ENCODE measurements around the gene RGS9BP.
"Not testable (repeated sequence)": the region's sequence is repeated elsewhere in the genome, so short reads cannot be mapped to it uniquely, and the experiment has no call there.

RGS9BP gene, protein sequence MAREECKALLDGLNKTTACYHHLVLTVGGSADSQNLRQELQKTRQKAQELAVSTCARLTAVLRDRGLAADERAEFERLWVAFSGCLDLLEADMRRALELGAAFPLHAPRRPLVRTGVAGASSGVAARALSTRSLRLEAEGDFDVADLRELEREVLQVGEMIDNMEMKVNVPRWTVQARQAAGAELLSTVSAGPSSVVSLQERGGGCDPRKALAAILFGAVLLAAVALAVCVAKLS

DNA sequence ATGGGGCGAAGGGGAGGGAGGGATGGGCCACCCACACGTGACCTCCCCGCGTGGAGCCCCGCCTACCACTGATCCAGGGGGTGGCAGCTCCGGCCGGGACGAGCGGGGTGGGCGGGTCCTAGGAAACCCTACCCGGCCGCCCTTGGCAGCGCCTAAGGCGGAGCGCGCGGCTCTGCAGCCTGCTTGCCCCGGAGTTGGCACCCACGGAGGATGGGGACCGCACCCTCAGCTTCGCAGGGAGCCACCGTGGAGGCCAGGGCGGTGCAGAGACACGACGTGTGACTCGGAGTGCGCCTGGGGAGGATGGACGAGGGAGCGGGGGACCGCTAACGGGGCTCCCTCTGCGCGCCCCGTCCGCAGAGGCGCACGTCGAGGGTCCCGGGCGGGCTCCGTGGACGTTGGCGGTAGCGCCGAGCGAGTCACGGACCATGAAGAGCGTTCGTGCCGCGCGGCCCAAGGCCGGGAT lies at the start of gene RGS9BP:
Gene RGS9BP, plus strand, starts transcription at position 129 of the 466 bp plus-strand sequence. CDS start 416 bp downstream, outside the sequence.
- DNase-seq (ENCODE audit: low read depth in 3 of 3, low spot score in 1 of 3): peak; percentile 22 to 39 (median 30)

DNA sequence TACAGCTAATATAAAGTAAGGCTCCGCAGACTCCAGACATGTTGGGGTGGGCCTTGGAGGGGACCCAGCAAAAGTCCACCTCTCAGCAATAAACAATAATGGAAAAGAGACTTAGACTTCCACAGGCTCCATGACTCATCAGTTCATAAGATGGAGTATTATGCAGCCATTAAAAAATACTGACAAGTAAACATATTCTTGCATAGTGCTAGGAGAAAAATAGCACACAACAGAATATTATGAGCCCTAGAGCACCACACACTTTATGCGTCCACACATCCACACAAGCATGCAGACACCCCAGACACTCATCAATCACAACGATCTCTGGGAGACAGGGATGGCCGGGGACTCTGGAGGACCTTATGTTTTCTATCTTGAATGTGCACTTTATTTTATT lies 48.7 kb upstream of the RGS9BP start:
- no peak for DNase-seq (ENCODE audit: low read depth in 3 of 3, low spot score in 1 of 3)

DNA sequence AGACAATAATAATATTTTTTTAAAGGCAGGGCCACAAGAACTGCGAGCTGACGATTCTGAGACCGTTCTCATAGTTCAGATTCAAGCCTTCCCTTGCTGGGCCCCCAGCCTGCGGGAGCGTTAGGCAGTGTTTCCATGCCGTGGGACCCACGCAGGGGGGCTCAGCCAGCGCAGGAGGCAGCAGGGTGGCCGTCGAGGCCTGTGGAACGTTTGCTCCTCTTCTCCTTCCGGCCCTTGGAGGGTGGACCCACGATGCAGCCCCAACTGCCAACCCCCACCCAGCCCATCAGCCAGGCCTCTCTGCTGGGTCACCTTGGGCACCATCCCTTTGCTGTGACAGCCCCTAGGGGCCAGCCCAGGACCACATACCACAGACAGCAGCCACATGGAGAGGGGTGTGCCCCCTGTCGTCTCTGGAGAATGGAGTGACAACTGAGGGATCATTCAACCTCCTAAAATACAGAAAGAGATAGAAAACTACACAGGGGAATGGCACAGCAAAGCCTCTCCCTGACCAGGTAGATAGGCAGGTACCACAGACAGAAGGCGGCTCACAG lies 47.9 kb upstream of the RGS9BP start:
- no peak for DNase-seq (ENCODE audit: low read depth in 3 of 3, low spot score in 1 of 3)

DNA sequence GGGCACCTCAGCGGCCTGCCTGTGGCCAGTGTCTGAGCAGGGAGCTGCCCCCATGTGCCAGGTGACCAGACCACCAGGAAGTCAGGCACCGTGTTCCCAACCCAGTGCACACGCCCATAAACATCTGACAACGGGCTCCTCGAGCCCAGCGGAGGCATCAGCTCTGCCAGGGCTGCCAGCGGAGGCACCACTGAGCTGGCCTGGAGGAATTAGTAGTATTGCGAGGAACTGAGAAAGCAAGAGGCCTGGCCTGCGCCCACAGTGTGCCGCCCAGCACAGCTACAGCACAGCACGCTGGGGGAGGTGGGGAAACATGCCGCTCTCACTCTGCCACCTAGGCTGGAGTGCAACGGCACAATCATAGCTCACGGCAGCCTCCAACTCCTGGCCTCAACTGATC lies 45.3 kb upstream of the RGS9BP start:
- DNase-seq (ENCODE audit: low read depth in 3 of 3, low spot score in 1 of 3): no peak

DNA sequence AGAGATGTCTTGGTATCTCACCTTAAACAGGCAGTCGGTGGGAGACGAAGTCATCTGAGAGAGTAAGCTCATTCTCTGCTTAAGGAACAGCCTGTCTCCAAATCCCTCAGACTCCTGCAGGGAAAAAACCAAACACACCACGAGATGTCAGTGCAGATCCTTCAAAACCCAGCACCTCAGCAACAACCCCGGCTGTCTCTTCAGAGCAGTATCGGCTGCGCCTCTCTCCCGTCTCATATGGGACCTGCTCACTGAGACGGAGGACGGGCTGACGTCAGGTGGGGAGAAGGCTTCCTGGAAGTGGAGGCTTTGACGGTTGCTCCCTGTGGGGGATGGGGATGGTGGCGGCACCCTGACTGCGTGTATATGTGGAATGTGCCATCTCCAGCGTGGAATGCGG lies 44.3 kb upstream of the RGS9BP start:
- DNase-seq (ENCODE audit: low read depth in 3 of 3, low spot score in 1 of 3): no peak

DNA sequence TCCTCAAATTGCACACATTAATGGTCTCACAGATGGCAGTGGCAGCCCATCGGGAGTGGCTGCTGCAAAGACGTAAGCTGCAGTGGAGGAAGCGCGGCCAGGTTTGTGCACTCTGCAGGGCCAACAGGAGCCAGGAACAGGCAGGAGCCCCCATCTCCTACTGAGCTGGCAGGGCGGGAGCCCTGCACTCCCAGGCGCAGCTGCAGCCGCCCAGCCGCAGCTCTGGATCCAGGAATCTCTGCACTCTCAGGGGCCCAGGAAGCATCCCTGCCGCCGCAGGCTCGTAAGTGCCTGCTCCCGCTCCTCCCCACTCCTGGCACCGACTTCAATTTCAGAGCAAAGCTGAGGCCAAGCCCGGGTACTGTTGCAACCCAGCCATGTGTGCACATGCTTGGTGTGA lies 38.2 kb upstream of the RGS9BP start:
- no peak for DNase-seq (ENCODE audit: low read depth in 3 of 3, low spot score in 1 of 3)

DNA sequence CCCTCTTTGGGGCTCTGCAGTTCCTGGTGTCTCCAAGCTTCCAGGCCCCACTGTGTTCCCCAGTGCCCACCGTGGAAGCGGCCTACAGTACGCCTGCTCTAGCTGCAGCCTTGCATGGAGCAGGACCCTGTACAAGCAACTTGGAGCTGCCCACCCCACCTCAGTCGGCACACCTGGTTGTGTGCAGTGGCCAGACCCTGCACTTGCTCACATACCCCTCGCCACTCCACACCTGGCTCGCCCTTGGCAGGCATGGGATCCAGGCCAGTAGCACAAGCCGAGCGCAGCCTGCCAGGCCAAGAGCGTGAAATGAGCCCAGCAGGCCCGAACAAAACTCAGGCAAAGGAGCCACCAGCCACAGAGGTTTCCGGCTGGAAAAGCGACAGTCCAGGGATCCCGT lies 37.0 kb upstream of the RGS9BP start:
- no peak for DNase-seq (ENCODE audit: low read depth in 3 of 3, low spot score in 1 of 3)

DNA sequence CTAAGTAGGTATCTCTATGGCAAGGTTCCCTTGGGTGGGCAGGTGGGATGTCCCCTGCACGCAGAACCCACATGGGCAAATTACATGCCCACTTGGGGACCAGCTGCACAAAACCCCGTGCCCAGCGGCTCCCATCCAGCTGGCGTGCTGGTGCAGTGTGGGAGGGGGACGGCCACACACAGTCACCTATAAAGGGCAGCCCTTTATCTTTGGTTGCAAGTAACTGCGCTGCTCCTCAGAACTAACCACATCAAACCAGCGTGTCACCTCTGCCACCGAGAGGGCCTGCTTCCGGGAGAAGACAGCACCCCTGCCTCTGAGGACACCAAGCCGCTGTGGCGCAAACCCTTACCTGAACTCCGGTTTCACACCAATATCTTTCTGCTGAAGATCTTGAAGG lies 32.9 kb upstream of the RGS9BP start:
- peak; percentile 7 to 24 (median 11) for DNase-seq (ENCODE audit: low read depth in 3 of 3, low spot score in 1 of 3)

DNA sequence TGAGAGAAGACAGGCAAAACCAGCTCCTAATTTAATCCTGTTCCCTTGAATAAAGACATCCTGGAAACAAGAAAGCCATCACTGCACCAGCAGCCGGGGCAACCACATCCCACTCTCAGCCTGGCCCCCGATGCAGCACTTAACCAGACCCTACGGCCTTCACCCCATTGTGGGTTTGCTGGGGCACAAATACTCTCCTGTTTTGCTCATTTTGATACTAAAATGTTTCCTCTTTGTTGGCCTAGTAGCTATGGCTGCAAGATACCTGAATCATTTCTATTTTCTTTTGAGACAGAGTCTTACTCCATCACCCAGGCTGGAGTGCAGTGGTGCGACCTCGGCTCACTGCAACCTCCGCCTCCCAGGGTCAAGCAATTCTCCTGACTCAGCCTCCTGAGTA lies 29.1 kb upstream of the RGS9BP start:
- no peak for DNase-seq (ENCODE audit: low read depth in 3 of 3, low spot score in 1 of 3)

DNA sequence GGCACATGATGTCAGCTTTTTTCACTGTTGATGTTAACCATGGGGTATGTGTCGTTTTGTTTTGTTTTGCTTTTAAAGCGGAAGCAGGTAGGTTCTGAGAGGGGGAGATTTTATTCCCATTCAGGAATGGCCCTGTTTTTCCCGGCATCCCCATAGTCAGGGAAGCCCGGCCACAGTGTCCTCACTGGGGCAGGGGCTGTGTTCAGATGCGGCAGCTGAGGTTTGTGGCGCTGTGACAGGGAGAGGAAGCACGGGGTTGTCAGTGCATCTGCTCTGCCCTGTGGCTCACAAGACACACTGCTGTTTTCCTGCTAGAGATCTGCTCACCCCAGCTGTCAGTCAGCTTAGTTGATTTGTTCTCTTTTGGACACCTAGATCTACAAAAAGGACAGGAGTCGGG lies 28.3 kb upstream of the RGS9BP start:
- no peak for DNase-seq (ENCODE audit: low read depth in 3 of 3, low spot score in 1 of 3)

DNA sequence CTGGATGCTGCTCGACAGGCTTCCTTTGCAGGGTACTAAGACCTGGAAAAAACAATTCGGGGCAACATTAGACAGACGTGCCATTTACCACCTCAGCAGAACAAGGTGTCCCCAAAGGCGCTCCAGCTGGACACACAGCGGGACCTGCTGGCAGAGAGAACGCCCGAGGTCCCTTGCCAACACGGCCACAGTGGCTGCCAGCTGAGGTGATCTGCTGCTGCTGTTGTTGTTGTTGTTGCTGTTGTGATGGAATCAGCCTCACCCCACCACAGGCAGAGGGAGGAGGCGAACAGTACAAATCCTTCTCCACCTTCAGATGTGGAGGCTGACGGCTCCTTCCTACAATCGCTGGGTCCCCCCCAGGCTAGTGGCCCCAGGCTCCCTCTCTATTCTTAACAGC lies 25.9 kb upstream of the RGS9BP start:
- no peak for DNase-seq (ENCODE audit: low read depth in 3 of 3, low spot score in 1 of 3)

DNA sequence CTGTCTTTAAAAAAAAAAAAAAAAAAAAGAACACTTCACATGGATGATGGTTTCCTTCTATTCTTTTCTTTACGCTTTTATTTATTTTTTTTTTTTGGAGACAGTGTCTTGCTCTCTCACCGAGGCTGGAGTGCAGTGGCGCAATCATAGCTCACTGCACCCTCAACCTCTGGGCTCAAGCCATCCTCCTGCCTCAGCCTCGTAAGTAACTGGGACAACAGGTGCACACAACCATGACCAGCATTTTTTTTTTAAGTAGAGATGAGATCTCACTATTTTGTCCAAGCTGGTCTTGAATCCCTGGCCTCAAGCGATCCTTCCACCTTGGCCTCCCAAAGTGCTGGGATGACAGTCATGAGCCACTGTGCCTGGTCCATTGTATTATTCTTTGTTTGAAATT lies 25.0 kb upstream of the RGS9BP start:
- DNase-seq (ENCODE audit: low read depth in 3 of 3, low spot score in 1 of 3): no peak

DNA sequence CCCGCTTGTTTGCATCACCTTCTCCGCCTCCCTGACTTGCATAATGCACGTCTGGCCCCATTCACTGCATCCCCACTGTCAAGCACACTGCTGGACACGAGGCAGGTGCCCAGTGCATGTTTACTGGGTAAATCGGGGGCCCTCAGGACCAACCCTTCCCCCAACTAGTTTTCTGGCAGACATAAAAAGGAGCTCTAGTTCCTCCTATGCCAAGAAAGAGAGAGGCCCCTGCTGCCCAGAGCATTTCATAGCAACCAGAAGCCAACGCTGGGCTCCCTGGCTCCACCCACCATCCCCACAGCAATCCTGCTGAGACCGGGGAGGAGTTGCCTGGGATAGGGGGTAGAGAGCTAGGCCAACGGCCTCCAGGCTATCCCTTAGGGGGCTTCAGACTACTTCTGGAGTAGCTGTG lies 23.9 kb upstream of the RGS9BP start:
- no peak for DNase-seq (ENCODE audit: low read depth in 3 of 3, low spot score in 1 of 3)

DNA sequence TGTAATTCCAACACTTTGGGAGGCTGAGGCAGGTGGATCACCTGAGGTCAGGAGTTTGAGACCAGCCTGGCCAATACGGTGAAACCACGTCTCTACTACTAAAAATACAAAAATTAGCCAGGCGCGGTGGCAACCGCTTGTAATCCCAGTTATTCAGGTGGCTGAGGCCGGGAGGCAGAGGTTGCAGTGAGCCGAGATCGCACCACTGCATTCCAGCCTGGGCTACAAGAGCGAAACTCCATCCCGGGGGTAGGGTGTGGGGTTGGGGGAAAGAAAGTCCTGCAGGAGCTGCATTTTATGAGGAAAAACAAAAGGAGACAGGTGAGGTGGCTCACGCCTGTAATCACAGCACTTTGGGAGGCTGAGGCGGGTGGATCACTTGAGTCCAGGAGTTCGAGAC lies 23.3 kb upstream of the RGS9BP start:
- DNase-seq (ENCODE audit: low read depth in 3 of 3, low spot score in 1 of 3): not testable (repeated sequence)

DNA sequence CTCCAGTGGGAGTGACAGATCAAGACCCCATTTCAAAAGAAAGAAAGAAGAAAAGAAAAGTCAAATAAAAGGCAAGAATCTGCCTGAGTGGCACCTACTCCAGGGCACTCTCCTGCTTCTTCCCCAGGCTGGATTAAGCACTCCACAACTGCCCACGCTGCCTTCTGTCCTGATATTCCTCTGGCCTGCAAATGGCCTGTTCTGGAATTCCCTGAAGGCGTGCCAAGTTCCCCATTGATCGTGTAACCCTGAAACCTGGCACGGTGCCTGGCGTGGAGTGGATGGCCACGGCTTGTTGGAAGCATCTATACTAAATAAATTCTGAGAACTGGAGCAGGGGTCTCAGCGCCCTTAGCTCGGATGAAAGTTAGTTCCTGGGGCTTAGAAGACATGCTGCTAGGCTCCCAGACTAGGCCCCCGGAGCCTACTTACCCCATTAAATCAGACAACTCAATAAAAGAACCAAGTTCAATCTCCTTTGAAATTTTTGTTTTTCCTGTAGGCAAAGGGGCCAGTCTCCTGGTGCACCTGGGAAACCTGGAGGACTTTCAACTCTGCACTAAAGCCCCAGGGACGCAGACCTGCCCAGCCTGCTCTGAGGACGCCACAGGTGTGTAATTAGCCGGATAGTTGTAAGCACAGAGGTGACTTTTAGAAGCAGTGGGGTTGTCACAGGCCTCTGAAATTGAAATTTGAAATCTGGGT lies 22.6 kb upstream of the RGS9BP start:
- no peak for DNase-seq (ENCODE audit: low read depth in 3 of 3, low spot score in 1 of 3)

DNA sequence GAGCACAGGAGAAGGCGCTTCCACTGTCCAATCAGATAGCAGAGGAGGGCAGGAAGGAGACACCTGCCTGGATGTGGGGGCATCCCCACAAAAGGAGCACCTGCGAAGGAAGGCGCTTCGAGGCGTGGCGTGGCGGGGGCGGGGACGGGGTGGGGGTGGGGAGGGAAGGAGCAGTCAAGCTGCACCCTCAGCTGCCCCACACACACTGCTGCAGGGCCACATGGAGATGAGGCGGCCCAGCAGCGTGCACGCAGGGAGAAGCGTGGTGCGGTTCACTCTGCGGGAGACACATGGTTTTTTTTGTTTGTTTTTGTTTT lies 22.1 kb upstream of the RGS9BP start:
- DNase-seq (ENCODE audit: low read depth in 3 of 3, low spot score in 1 of 3): no peak

DNA sequence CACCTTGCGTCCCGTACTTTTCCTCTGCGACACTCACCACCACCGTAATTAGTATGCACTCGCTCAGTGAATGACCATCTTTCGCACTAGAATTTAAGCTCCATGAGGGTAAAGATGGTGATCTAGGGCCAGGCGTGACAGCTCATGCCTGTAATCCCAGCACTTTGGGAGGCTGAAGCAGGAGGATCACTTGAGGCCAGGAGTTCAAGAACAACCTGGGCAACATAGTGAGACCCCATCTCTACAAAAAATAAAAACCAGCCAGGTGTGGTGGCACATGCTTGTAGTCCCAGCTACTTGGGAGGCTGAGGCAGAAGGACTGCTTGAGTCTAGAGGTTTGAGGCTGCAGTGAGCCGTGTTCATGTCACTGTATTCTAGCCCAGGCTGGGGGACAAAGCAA lies 19.3 kb upstream of the RGS9BP start:
- not testable (repeated sequence) for DNase-seq (ENCODE audit: low read depth in 3 of 3, low spot score in 1 of 3)

DNA sequence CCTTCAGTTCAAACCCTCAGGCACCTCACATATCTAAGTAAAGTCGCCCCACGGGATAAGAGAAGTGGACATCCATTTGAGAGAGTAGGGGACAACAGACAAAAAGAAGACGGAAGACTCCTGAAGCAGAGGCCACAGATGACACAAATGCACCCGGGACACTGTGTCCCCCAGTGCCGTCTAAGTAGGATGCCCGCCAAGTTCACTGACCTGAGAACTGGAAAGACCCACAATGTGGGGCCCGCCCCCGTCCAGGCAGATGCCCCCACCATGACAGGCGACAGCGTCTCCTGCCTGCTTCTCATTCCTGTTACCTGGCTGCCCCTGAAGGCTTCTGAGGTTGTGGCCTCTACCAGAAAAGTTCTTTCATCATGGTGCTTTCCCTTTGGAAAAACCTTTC lies 17.6 kb upstream of the RGS9BP start:
- DNase-seq (ENCODE audit: low read depth in 3 of 3, low spot score in 1 of 3): no peak

DNA sequence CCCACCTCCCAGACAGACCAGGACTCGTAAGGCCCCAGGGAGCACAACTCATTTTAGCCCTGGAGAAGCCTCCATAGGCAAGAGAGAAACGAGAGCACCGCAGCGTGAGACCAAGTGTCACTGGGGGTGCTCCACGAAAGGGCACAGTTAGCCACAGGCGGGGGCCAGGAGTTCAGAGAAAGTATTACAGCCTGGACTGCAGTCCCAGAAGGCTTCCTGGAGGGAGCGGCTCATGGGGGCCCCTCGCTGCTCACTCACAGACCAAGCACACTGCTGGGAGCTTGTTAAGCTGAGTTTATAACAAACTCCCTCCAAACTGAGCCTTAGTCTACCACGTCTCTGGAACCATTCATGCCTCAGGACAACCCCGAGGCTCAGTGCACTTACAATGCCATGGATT lies 17.1 kb upstream of the RGS9BP start:
- DNase-seq (ENCODE audit: low read depth in 3 of 3, low spot score in 1 of 3): no peak

DNA sequence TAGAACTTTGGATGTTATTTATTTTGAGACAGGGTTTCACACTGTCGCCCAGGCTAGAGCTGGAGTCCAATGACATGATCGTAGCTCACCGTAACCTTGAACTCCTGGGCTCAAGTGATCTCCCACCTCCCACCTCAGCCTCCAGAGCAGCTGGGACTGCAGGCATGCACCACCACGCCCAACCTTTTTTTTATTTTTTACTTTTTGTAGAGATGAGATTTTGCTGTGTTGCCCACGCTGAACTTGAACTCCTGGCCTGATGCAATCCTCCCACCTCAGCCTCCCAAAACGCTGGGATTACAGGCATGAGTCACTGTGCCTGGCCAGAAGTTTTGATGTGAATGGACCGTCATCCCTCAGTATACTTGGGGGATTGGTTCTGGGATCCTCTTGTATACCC lies 14.3 kb upstream of the RGS9BP start:
- no peak for DNase-seq (ENCODE audit: low read depth in 3 of 3, low spot score in 1 of 3)

DNA sequence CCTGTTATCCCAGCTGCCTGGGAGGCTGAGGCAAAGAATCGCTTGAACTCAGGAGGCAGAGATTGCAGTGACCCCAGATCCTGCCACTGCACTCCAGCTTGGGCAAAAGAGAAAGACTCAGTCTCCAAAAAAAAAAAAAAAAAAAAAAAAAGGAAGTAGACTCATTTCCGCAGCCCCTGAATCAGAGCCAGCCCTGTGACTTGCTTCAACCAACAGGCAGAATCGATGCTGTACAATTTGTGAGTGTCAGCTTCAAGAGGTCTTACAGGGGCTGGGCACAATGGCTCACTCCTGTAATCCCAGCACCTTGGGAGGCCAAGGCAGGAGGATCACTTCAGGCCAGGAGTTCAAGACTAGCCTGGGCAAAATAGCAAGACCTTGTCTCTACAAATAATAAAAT lies 13.5 kb upstream of the RGS9BP start:
- no peak for DNase-seq (ENCODE audit: low read depth in 3 of 3, low spot score in 1 of 3)

DNA sequence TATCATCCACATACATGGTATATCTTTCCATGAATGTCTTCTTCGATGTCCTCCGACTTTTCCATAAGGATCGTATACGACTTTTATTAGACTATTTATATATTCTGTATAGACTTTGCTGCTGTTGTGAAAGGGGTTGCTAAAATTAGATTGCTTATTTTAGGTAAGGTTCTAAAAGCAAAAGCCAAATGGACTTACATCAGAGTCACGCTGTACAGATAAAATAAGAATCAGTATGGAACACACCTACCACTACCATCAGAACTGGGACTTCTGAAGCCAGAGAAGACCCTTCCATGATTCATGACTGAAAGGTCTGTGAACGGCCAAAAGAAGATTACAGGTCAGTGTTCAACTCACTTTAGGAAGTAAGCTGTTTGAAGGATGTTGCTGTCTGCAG lies 9.6 kb upstream of the RGS9BP start:
- no peak for DNase-seq (ENCODE audit: low read depth in 3 of 3, low spot score in 1 of 3)

DNA sequence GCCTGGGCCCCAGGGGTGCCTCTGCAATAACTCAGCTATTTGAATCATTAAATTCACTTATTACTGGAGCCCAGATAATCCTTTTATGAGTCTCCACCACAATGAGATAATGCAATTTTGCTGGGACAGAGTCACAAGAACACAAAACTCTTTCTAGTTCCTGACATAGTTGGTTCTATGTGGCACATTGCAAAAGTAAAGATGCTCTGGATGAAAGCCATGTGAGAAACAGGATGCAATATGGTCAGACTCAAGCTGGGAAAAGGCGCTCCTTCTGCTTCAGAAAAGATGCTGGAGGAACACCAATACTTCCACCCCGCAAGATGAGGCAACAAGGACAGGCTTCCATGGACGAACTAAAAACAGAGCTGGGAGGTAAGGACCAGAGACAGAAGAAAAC lies 6.3 kb upstream of the RGS9BP start:
- DNase-seq (ENCODE audit: low read depth in 3 of 3, low spot score in 1 of 3): no peak

Measured in stimulated activated CD4-positive, alpha-beta T cell treated with anti-CD3 and anti-CD28 coated beads, TNF-alpha, amount 100 ng/mL, for 1 hour (primary cell).